ENCODE results near the gene TEDC2. TPM values are rescaled to one million over a fixed set of nuclear protein-coding genes. Genes with fewer than 3 reads are reported as not detected.

The TEDC2 gene
- total and polyA plus RNA-seq, 10 of the 15 experiments (the other 5 are each of a cell fraction or from before 2014, with no cell fraction given) = 0.23 to 47.9 (median 19.1) TPM

DNA sequence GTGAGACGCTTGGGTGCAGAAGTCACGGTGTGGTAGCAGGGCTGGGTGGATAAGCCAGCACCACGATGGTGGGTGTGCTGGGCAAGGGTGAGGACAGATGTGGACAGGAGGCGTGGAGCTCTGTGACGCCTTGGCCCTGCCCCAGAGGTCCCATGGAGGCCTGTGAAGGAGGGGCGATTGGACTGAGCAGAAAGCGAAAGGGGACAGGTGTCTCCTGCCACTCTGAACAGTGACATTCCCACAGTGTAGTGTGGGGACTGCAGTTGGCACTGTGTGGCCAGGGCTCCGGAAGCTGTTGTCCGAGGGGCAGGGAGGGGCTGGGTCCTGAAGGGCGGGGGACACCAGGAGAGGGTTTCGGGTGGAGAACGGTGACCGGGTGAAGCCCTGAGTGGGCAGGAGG, 22.3 kb downstream of the TEDC2 start:
- H4K20me1 ChIP-seq (ENCODE audit: control insufficient read depth, insufficient read depth) = no peaks in the 10 kb centered on the region
- FAIRE-seq (no peak), ATAC-seq (no peak), DNase-seq (ENCODE audit: low read depth, low spot score) (no peak)
- peaks cover 9% of the 10 kb centered on the region for H3K4me1 ChIP-seq (ENCODE audit: control insufficient read depth, insufficient read depth, low read length)
- in situ Hi-C loops (cut with MboI) = no loop called here
- BruUV-seq (replicated peaks) = no TSS peak
- ChIA-PET CTCF (no interaction called here), RAD21 (ENCODE audit: unreplicated experiment) (no interaction called here), POLR2A (interaction anchor here (1.2 kb wide), 1 partner anchor 53 kb away, joined by 3 read pairs; the partner anchor contains the start of gene CCNF), SMC1A (ENCODE audit: uncharacterized antibody, unreplicated experiment) (no interaction called here)
- TF ChIP-seq, protein P1, sequence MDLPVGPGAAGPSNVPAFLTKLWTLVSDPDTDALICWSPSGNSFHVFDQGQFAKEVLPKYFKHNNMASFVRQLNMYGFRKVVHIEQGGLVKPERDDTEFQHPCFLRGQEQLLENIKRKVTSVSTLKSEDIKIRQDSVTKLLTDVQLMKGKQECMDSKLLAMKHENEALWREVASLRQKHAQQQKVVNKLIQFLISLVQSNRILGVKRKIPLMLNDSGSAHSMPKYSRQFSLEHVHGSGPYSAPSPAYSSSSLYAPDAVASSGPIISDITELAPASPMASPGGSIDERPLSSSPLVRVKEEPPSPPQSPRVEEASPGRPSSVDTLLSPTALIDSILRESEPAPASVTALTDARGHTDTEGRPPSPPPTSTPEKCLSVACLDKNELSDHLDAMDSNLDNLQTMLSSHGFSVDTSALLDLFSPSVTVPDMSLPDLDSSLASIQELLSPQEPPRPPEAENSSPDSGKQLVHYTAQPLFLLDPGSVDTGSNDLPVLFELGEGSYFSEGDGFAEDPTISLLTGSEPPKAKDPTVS (IDR thresholded peaks at IDR 0.05; ENCODE audit: low read depth, low read length) = no peak
- TF ChIP-seq, protein P2, sequence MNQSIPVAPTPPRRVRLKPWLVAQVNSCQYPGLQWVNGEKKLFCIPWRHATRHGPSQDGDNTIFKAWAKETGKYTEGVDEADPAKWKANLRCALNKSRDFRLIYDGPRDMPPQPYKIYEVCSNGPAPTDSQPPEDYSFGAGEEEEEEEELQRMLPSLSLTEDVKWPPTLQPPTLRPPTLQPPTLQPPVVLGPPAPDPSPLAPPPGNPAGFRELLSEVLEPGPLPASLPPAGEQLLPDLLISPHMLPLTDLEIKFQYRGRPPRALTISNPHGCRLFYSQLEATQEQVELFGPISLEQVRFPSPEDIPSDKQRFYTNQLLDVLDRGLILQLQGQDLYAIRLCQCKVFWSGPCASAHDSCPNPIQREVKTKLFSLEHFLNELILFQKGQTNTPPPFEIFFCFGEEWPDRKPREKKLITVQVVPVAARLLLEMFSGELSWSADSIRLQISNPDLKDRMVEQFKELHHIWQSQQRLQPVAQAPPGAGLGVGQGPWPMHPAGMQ (IDR thresholded peaks at IDR 0.05; ENCODE audit: borderline replicate concordance) = no peak
- TF ChIP-seq, protein P3, sequence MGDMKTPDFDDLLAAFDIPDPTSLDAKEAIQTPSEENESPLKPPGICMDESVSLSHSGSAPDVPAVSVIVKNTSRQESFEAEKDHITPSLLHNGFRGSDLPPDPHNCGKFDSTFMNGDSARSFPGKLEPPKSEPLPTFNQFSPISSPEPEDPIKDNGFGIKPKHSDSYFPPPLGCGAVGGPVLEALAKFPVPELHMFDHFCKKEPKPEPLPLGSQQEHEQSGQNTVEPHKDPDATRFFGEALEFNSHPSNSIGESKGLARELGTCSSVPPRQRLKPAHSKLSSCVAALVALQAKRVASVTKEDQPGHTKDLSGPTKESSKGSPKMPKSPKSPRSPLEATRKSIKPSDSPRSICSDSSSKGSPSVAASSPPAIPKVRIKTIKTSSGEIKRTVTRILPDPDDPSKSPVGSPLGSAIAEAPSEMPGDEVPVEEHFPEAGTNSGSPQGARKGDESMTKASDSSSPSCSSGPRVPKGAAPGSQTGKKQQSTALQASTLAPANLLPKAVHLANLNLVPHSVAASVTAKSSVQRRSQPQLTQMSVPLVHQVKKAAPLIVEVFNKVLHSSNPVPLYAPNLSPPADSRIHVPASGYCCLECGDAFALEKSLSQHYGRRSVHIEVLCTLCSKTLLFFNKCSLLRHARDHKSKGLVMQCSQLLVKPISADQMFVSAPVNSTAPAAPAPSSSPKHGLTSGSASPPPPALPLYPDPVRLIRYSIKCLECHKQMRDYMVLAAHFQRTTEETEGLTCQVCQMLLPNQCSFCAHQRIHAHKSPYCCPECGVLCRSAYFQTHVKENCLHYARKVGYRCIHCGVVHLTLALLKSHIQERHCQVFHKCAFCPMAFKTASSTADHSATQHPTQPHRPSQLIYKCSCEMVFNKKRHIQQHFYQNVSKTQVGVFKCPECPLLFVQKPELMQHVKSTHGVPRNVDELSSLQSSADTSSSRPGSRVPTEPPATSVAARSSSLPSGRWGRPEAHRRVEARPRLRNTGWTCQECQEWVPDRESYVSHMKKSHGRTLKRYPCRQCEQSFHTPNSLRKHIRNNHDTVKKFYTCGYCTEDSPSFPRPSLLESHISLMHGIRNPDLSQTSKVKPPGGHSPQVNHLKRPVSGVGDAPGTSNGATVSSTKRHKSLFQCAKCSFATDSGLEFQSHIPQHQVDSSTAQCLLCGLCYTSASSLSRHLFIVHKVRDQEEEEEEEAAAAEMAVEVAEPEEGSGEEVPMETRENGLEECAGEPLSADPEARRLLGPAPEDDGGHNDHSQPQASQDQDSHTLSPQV (IDR thresholded peaks at IDR 0.05) = no peak
- no peak for TF ChIP-seq NFYB (IDR thresholded peaks at IDR 0.05; ENCODE audit: insufficient read depth, low read depth, low read length)
- TF ChIP-seq, protein P4, sequence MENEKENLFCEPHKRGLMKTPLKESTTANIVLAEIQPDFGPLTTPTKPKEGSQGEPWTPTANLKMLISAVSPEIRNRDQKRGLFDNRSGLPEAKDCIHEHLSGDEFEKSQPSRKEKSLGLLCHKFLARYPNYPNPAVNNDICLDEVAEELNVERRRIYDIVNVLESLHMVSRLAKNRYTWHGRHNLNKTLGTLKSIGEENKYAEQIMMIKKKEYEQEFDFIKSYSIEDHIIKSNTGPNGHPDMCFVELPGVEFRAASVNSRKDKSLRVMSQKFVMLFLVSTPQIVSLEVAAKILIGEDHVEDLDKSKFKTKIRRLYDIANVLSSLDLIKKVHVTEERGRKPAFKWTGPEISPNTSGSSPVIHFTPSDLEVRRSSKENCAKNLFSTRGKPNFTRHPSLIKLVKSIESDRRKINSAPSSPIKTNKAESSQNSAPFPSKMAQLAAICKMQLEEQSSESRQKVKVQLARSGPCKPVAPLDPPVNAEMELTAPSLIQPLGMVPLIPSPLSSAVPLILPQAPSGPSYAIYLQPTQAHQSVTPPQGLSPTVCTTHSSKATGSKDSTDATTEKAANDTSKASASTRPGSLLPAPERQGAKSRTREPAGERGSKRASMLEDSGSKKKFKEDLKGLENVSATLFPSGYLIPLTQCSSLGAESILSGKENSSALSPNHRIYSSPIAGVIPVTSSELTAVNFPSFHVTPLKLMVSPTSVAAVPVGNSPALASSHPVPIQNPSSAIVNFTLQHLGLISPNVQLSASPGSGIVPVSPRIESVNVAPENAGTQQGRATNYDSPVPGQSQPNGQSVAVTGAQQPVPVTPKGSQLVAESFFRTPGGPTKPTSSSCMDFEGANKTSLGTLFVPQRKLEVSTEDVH (IDR thresholded peaks at IDR 0.05; ENCODE audit: low read depth, partially characterized antibody) = no peak
- no peak for TF ChIP-seq HDAC2 (IDR thresholded peaks at IDR 0.05)
- no peak for TF ChIP-seq NBN (IDR thresholded peaks at IDR 0.05)
- TF ChIP-seq RCOR1 (conservative IDR thresholded peaks at IDR 0.05; ENCODE audit: low read depth, low read length) = no peak
- TF ChIP-seq, protein P5, sequence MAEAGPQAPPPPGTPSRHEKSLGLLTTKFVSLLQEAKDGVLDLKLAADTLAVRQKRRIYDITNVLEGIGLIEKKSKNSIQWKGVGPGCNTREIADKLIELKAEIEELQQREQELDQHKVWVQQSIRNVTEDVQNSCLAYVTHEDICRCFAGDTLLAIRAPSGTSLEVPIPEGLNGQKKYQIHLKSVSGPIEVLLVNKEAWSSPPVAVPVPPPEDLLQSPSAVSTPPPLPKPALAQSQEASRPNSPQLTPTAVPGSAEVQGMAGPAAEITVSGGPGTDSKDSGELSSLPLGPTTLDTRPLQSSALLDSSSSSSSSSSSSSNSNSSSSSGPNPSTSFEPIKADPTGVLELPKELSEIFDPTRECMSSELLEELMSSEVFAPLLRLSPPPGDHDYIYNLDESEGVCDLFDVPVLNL (IDR thresholded peaks at IDR 0.05; ENCODE audit: low read depth, low read length) = no peak
- no peak for TF ChIP-seq SUPT20H (IDR thresholded peaks at IDR 0.05; ENCODE audit: borderline replicate concordance, control insufficient read depth, low read depth, low read length)
- no peak overlapping the region for H3K4me3 ChIP-seq
- no peaks in the 10 kb centered on the region for H3K36me3 ChIP-seq (ENCODE audit: control insufficient read depth in 2 of 2, insufficient read depth in 2 of 2, low read length in 1 of 2)
- H3K4me2 ChIP-seq (ENCODE audit: control insufficient read depth, insufficient read depth) = no peak overlapping the region
- intact Hi-C loops (cut with micrococcal nuclease; ENCODE audit: unreplicated experiment) = no loop called here
- no peaks in the 10 kb centered on the region for H3K79me2 ChIP-seq (ENCODE audit: control insufficient read depth, insufficient read depth, low read length)
- 89% methylated on average over 11 of the region's 13 CpGs for WGBS (ENCODE audit: insufficient coverage, insufficient replicate concordance, low lambda C conversion rate, missing lambda C conversion rate)
- no peak overlapping the region for H3K27ac ChIP-seq (ENCODE audit: control insufficient read depth, insufficient read depth)
- no peak overlapping the region for H3K9ac ChIP-seq (ENCODE audit: control insufficient read depth, insufficient read depth, low read length)
- no peaks in the 10 kb centered on the region for H3K9me3 ChIP-seq (replicated peaks; ENCODE audit: control insufficient read depth, insufficient read depth, low read length)
- no peak overlapping the region for H2AFZ ChIP-seq (ENCODE audit: control insufficient read depth, low read depth, low read length)
- H3K27me3 ChIP-seq (replicated peaks in 1 of 2; ENCODE audit: control insufficient read depth in 2 of 2, insufficient read depth in 2 of 2, low read length in 1 of 2) = no peaks in the 10 kb centered on the region

All from GM12878 (cell line).